Smooth muscle cell (in vitro differentiated cells): ENCODE measurements around the gene KCNJ15. TPM values are rescaled to one million over a fixed set of nuclear protein-coding genes. Genes with fewer than 3 reads are reported as not detected.

Source experiments
- DNase-seq: peaks from one replicate; lab custom pipeline; 2025; ENCODE audit not compliant: unreplicated experiment; lab: John Stamatoyannopoulos, UW
- H2AFZ ChIP-seq: fragments of 200-600 bp; sonication (generic); 2 replicates; pipeline ENCODE4 v1.6.0; 2016; ENCODE audit warnings: antibody characterized with exemption, low read depth, mild to moderate bottlenecking
- H3F3A ChIP-seq: fragments of 200-600 bp; sonication (generic); 2 replicates; pipeline ENCODE4 v1.6.0; 2017; ENCODE audit warnings: antibody characterized with exemption, low read depth
- H3K27ac ChIP-seq: fragments of 200-600 bp; sonication (generic); 2 replicates; pipeline ENCODE4 v1.5.1; 2016; ENCODE audit warnings: low read depth, mild to moderate bottlenecking
- H3K27me3 ChIP-seq: fragments of 200-600 bp; sonication (generic); 2 replicates; pipeline ENCODE4 v1.6.1; 2016; ENCODE audit warnings: low read depth, mild to moderate bottlenecking
- H3K36me3 ChIP-seq: fragments of 200-600 bp; sonication (generic); 2 replicates; pipeline ENCODE4 v1.5.1; 2016; ENCODE audit warnings: low read depth
- H3K4me1 ChIP-seq: fragments of 200-600 bp; sonication (generic); 2 replicates; pipeline ENCODE4 v1.5.1; 2016; ENCODE audit warnings: low read depth
- H3K4me2 ChIP-seq: fragments of 200-600 bp; sonication (generic); 2 replicates; pipeline ENCODE4 v1.6.0; 2016; ENCODE audit warnings: mild to moderate bottlenecking
- H3K4me3 ChIP-seq: fragments of 200-600 bp; sonication (generic); 2 replicates; pipeline ENCODE4 v1.5.1; 2016; ENCODE audit warnings: mild to moderate bottlenecking
- H3K79me2 ChIP-seq: fragments of 200-600 bp; sonication (generic); 2 replicates; pipeline ENCODE4 v1.6.0; 2016; ENCODE audit warnings: low read depth, mild to moderate bottlenecking
- H3K9ac ChIP-seq: fragments of 200-600 bp; sonication (generic); 2 replicates; pipeline ENCODE4 v1.6.0; 2016; ENCODE audit warnings: low read depth
- H3K9me3 ChIP-seq: fragments of 200-600 bp; sonication (generic); replicated peaks from 2 replicates; pipeline ENCODE4 v1.5.1; 2016; ENCODE audit warnings: low read depth
- H4K20me1 ChIP-seq: fragments of 200-600 bp; sonication (generic); 2 replicates; pipeline ENCODE4 v1.6.0; 2016; ENCODE audit warnings: low read depth
- WGBS: methylation state at CpG from one replicate; pipeline ENCODE4 v1.1.7; 2016; ENCODE audit warnings: low lambda C conversion rate; 5-methylcytosine and 5-hydroxymethylcytosine counted together
- polyA plus RNA-seq: library from polyadenylated mRNA; unstranded; fragments of >200 nt; fragmentation: Nextera tagmentation; extraction: Ambion mirVana; gene quantifications from 2 replicates; pipeline ENCODE4 v1.2.1, GENCODE V29; 2016
- total RNA-seq: library from RNA; depleted of rRNA; stranded (reverse); fragments of >200 nt; gene quantifications from 2 replicates; pipeline ENCODE4 v1.2.3, GENCODE V29; 2014
- TF ChIP-seq, protein P1 (sequence below): fragments of 200-600 bp; sonication (generic); IDR thresholded peaks from 2 replicates; pipeline ENCODE4 v1.5.1; 2017; ENCODE audit warnings: borderline replicate concordance, mild to moderate bottlenecking, antibody characterized with exemption; ENCODE audit not compliant: insufficient read depth, poor library complexity, severe bottlenecking

KCNJ15 gene
- total and polyA plus RNA-seq, 2 experiments from 2014 or later: 4.2 to 21.9 TPM

DNA sequence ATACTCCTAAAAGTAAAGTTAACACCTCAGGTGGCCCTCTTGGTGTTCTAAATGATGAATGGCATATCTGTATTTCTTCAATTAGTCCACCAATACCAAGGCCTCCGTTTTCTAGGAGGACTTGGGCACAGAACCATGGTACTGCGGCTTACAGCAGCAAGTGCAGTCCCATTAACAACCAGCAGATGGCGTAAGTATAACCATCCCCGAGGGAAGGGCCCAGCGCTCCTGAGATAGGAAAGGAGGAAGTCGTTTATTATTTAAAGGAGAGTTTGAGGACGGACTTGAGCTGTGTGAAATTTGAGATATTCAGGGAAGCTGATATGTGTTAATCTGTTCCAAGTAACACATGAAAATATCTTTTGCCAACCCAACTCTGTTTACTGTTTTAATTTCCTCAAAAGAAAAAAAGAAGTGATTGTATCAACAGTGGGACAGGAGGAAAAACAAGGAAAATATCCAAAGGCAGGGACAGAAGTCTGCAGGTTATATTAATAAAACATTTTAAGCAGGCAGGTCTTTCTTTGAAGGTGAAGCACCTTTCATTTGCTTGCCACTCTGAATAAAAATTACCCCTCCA, 37.7 kb upstream of the KCNJ15 start:
- Histone ChIP-seq H3K27ac (peak overlapping the region; percentile 33), H3K4me3 (no peak overlapping the region), H3F3A (peaks cover 6% of the 10 kb centered on the region), H3K9me3 (peaks cover 6% of the 10 kb centered on the region), H3K79me2 (no peaks in the 10 kb centered on the region), H2AFZ (peak overlapping the region; percentile 41), H3K36me3 (peaks cover 7% of the 10 kb centered on the region), H4K20me1 (no peaks in the 10 kb centered on the region), H3K9ac (no peak overlapping the region), H3K4me2 (no peak overlapping the region), H3K4me1 (no peaks in the 10 kb centered on the region), H3K27me3 (no peaks in the 10 kb centered on the region)
- WGBS: 15% methylated on average over 7 of the region's 7 CpGs
- DNase-seq: peak; percentile 14
- TF ChIP-seq, protein P1, sequence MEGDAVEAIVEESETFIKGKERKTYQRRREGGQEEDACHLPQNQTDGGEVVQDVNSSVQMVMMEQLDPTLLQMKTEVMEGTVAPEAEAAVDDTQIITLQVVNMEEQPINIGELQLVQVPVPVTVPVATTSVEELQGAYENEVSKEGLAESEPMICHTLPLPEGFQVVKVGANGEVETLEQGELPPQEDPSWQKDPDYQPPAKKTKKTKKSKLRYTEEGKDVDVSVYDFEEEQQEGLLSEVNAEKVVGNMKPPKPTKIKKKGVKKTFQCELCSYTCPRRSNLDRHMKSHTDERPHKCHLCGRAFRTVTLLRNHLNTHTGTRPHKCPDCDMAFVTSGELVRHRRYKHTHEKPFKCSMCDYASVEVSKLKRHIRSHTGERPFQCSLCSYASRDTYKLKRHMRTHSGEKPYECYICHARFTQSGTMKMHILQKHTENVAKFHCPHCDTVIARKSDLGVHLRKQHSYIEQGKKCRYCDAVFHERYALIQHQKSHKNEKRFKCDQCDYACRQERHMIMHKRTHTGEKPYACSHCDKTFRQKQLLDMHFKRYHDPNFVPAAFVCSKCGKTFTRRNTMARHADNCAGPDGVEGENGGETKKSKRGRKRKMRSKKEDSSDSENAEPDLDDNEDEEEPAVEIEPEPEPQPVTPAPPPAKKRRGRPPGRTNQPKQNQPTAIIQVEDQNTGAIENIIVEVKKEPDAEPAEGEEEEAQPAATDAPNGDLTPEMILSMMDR: peak; percentile 95

GRCh38 chr21:38220270-38220737, 36.5 kb upstream of the KCNJ15 start:
- TF ChIP-seq, protein P1: no peak
- H2AFZ ChIP-seq: peak overlapping the region; percentile 41
- no peaks in the 10 kb centered on the region for H3K4me1 ChIP-seq
- H3K36me3 ChIP-seq: peaks cover 7% of the 10 kb centered on the region
- 43% methylated on average over 5 of the region's 5 CpGs for WGBS
- peaks cover 6% of the 10 kb centered on the region for H3F3A ChIP-seq
- H3K4me3 ChIP-seq: no peak overlapping the region
- H3K4me2 ChIP-seq: no peak overlapping the region
- DNase-seq: no peak
- peak overlapping the region; percentile 33 for H3K27ac ChIP-seq
- no peak overlapping the region for H3K9ac ChIP-seq
- no peaks in the 10 kb centered on the region for H3K27me3 ChIP-seq
- no peaks in the 10 kb centered on the region for H4K20me1 ChIP-seq
- no peaks in the 10 kb centered on the region for H3K79me2 ChIP-seq
- peaks cover 6% of the 10 kb centered on the region for H3K9me3 ChIP-seq

- H3K27me3 ChIP-seq: no peaks in the 10 kb centered on the region
- H3K4me2 ChIP-seq: no peak overlapping the region
- 0% methylated on average over 1 of the region's 1 CpG for WGBS
- H3K9me3 ChIP-seq: peaks cover 6% of the 10 kb centered on the region
- no peak overlapping the region for H3K27ac ChIP-seq
- H3K4me1 ChIP-seq: no peaks in the 10 kb centered on the region
- peaks cover 6% of the 10 kb centered on the region for H3F3A ChIP-seq
- no peaks in the 10 kb centered on the region for H3K79me2 ChIP-seq
- peaks cover 7% of the 10 kb centered on the region for H3K36me3 ChIP-seq
- no peaks in the 10 kb centered on the region for H4K20me1 ChIP-seq
- DNase-seq: no peak
- H3K9ac ChIP-seq: no peak overlapping the region
- TF ChIP-seq, protein P1: no peak
- no peak overlapping the region for H3K4me3 ChIP-seq
- no peak overlapping the region for H2AFZ ChIP-seq
Observed at GRCh38 chr21:38221594-38221993, 35.2 kb upstream of the KCNJ15 start.

- Histone ChIP-seq H3K27me3 (no peaks in the 10 kb centered on the region), H4K20me1 (no peaks in the 10 kb centered on the region), H3K4me3 (no peak overlapping the region), H2AFZ (no peak overlapping the region), H3K79me2 (no peaks in the 10 kb centered on the region), H3F3A (peaks cover 6% of the 10 kb centered on the region), H3K4me2 (no peak overlapping the region), H3K27ac (no peak overlapping the region), H3K4me1 (no peaks in the 10 kb centered on the region), H3K9ac (no peak overlapping the region), H3K36me3 (peaks cover 7% of the 10 kb centered on the region), H3K9me3 (peaks cover 6% of the 10 kb centered on the region)
- TF ChIP-seq, protein P1: no peak
- DNase-seq: no peak
- WGBS: 93% methylated on average over 6 of the region's 6 CpGs
Observed at GRCh38 chr21:38223893-38224540, 32.8 kb upstream of the KCNJ15 start.
